ENCODE data around the gene DUSP6. TPM values are rescaled to one million over a fixed set of nuclear protein-coding genes. Genes with fewer than 3 reads are reported as not detected.

Gene DUSP6
- total and polyA plus RNA-seq, 4 donors, result 19.8 to 96.8 (median 64.0) TPM

DNA sequence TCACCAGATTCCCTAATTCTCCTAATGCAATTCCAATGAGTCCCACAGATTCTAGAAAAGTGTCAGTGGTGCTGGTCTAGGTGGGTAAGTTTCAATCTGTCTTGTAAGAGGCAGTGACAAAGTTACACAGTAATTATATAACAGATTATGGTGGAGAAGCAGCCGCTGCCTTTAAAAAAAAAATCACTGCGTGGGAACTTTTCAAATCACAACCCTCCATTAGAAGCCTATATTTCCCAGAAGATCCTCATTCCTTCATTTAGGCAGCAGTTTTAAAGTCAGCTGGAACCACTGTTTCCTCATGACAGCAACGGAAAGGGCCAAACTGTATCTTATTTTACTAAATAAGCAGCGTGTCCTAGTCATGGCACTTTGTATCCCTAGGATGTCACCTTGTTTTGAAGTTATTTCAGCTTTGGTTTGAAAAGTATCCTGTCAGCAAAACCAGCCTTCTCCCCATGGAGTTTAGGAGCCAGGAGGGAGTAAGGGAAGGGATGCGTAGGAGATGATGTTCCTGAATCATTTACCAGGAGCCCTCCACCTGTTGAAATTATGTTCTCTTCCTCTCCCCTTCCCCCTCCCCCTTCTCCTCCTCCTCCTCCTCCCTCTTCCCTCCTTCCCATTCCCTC is 27.7 kb upstream of the DUSP6 start:
- Histone ChIP-seq H3K36me3 (ENCODE audit: control insufficient read depth in 1 of 2, insufficient read depth in 2 of 2, low read length in 1 of 2) (no peaks in the 10 kb centered on the region), H3K4me3 (ENCODE audit: low read length in 2 of 2) (no peak overlapping the region), H3K9me3 (ENCODE audit: control insufficient read depth, low read length) (no peaks in the 10 kb centered on the region), H3K27me3 (ENCODE audit: control insufficient read depth in 1 of 2, insufficient read depth in 2 of 2, low read length in 1 of 2) (no peaks in the 10 kb centered on the region), H3K4me1 (ENCODE audit: control insufficient read depth in 1 of 2, insufficient read depth in 2 of 2, low read length in 2 of 2) (peaks cover 2% of the 10 kb centered on the region in 2 donors), H3K27ac (ENCODE audit: low read depth in 1 of 2, low read length in 2 of 2) (peak overlapping the region in 1 of 2 donors; percentile 20)
- ATAC-seq (ENCODE audit: low FRiP score), result no peak
- no peak for DNase-seq
- intact Hi-C loops (cut with DNase I), result no loop called here
- 83 to 85% methylated on average over 5 of the region's 5 CpGs for WGBS, 2 donors

DNA sequence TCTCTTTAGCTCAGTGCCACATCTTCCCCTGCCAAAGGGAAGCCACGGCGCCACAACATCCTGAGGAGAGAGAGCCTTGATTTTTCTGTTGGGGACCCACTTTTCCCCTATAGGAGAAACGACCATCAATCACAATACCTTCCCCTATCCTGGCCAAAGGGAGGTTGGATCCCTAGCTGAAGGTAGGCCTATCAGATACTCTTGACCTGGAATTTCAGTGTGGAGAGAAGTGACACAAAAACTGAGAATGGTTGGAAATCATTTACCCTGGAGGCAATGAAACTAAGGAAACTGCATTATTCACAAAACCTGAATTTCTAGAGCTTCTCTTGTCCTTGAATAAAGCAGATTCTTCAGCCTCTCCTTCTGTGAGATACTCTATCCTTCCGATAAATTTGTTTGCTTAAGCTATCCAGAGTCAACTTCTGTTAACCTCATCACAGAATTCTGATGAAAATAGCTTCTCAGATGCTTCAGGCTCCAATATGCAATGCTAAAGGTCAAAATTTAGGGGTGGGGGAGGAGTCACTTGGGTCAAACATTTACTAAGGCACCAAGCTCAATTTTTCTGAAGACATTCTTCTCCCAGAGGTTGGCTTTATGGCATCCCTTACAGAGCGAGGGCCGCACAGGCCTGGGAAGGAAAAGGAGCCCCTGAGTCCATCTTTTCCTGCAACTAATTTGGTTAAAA is 27.0 kb upstream of the DUSP6 start:
- Histone ChIP-seq H3K27ac (ENCODE audit: low read depth in 1 of 2, low read length in 2 of 2) (peak overlapping the region in 1 of 2 donors; percentile 20), H3K36me3 (ENCODE audit: control insufficient read depth in 1 of 2, insufficient read depth in 2 of 2, low read length in 1 of 2) (no peaks in the 10 kb centered on the region), H3K4me3 (ENCODE audit: low read length in 2 of 2) (no peak overlapping the region), H3K4me1 (ENCODE audit: control insufficient read depth in 1 of 2, insufficient read depth in 2 of 2, low read length in 2 of 2) (peaks cover 0 to 2% of the 10 kb centered on the region in 2 donors), H3K27me3 (ENCODE audit: control insufficient read depth in 1 of 2, insufficient read depth in 2 of 2, low read length in 1 of 2) (no peaks in the 10 kb centered on the region), H3K9me3 (ENCODE audit: control insufficient read depth, low read length) (no peaks in the 10 kb centered on the region)
- WGBS, 2 donors, result 88 to 91% methylated on average over 6 of the region's 6 CpGs
- ATAC-seq (ENCODE audit: low FRiP score) (no peak), DNase-seq (no peak)
- intact Hi-C loops (cut with DNase I), result no loop called here

DNA sequence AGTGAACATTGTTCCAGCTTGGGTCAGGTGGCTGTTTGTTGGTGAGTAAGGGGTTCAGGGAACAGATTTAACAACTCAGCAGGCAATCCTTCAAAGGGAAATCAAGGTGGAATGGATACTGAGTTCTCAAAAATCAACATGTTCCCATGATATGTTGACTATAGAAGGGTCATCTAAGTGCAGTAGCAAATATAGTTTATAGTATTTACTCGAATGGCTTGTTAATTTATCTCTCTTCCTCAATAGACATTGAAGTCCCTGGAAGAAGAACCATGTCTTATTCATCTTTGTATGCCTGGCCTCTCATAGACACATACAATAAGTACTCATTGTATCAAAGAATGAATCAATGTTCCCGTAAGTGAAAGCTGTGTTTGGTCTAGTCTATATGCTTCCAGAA is 24.5 kb upstream of the DUSP6 start:
- H3K4me3 ChIP-seq (ENCODE audit: low read length in 2 of 2), result no peak overlapping the region
- no peaks in the 10 kb centered on the region for H3K9me3 ChIP-seq (ENCODE audit: control insufficient read depth, low read length)
- no peak for DNase-seq
- no peak for ATAC-seq (ENCODE audit: low FRiP score)
- peaks cover 0 to 6% of the 10 kb centered on the region in 2 donors for H3K4me1 ChIP-seq (ENCODE audit: control insufficient read depth in 1 of 2, insufficient read depth in 2 of 2, low read length in 2 of 2)
- no peaks in the 10 kb centered on the region for H3K36me3 ChIP-seq (ENCODE audit: control insufficient read depth in 1 of 2, insufficient read depth in 2 of 2, low read length in 1 of 2)
- H3K27ac ChIP-seq (ENCODE audit: low read depth in 1 of 2, low read length in 2 of 2), result no peak overlapping the region
- intact Hi-C loops (cut with DNase I), result loop anchor here in 1 of 2 donors (2.0 kb wide), 1 partner anchor 76 kb away; no protein-coding TSS in a partner anchor
- no peaks in the 10 kb centered on the region for H3K27me3 ChIP-seq (ENCODE audit: control insufficient read depth in 1 of 2, insufficient read depth in 2 of 2, low read length in 1 of 2)
- WGBS, 2 donors, result 91 to 94% methylated on average over 2 of the region's 2 CpGs

DNA sequence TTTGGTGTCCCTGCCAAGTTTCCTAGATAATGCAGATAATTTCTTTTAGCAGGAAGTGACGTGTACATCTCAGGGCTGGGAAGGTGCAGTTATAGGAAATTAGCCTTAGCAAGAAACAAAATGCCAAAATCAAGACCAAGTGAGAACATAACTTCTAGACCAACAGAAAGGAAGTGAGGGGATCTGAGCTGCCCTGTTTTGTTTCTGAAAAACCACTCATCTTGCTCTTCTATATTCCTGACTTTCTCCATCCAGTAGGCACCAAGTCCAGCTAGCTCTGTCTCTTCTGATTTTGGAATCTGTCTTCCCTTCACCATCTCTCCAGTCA is 23.9 kb upstream of the DUSP6 start:
- intact Hi-C loops (cut with DNase I), result loop anchor here in 1 of 2 donors (2.0 kb wide), 1 partner anchor 77 kb away; no protein-coding TSS in a partner anchor
- H3K4me1 ChIP-seq (ENCODE audit: control insufficient read depth in 1 of 2, insufficient read depth in 2 of 2, low read length in 2 of 2), result peaks cover 0 to 6% of the 10 kb centered on the region in 2 donors
- ATAC-seq (ENCODE audit: low FRiP score) (no peak), DNase-seq (no peak)
- H3K9me3 ChIP-seq (ENCODE audit: control insufficient read depth, low read length), result no peaks in the 10 kb centered on the region
- no peak overlapping the region for H3K4me3 ChIP-seq (ENCODE audit: low read length in 2 of 2)
- no peaks in the 10 kb centered on the region for H3K27me3 ChIP-seq (ENCODE audit: control insufficient read depth in 1 of 2, insufficient read depth in 2 of 2, low read length in 1 of 2)
- 60 to 67% methylated on average over 1 of the region's 1 CpG for WGBS, 2 donors
- H3K27ac ChIP-seq (ENCODE audit: low read depth in 1 of 2, low read length in 2 of 2), result peak overlapping the region in 1 of 2 donors; percentile 23
- H3K36me3 ChIP-seq (ENCODE audit: control insufficient read depth in 1 of 2, insufficient read depth in 2 of 2, low read length in 1 of 2), result no peaks in the 10 kb centered on the region

DNA sequence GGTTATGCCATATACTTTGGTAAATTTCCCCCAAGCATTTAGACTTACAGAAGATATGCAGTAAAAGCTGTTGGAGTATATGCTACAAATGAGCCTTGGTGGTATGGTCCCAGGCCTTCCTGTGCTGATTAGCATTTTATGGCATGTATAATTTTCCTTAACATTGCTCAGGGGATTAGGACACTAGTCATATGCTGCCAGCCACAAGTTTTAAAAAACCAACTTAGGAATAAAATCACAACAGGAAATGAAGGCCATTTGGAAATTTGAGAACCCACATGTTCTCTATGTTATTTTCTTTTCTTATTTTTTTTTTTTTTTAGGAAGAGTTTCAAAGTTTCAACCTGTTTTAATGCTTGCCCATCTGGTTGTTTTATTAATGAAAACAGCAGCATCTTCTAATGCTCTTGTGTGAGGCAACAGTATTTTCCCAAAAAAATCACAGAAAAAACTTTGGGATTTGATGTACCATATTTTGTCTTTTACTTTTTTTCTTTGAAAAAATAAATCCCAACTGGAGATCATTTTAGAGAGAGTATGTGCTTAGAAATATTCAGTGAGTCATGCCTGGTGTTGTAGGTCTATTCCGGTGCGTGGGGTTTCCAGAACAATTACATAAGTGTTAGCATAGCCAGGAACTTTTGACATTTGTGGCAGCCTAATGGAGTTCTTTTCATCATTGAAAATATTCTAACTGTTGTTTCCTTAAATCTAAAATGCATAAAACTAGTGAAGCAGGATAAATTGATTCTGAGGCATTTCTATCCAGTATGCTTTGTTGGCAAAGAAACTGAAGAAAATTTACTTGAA is 21.7 kb upstream of the DUSP6 start:
- peak overlapping the region; percentile 24 to 81 for H3K27ac ChIP-seq (ENCODE audit: low read depth in 1 of 2, low read length in 2 of 2)
- DNase-seq (no peak), ATAC-seq (ENCODE audit: low FRiP score) (peak; percentile 77)
- no peaks in the 10 kb centered on the region for H3K36me3 ChIP-seq (ENCODE audit: control insufficient read depth in 1 of 2, insufficient read depth in 2 of 2, low read length in 1 of 2)
- intact Hi-C loops (cut with DNase I), result no loop called here
- peaks cover 0 to 6% of the 10 kb centered on the region in 2 donors for H3K4me1 ChIP-seq (ENCODE audit: control insufficient read depth in 1 of 2, insufficient read depth in 2 of 2, low read length in 2 of 2)
- H3K9me3 ChIP-seq (ENCODE audit: control insufficient read depth, low read length), result no peaks in the 10 kb centered on the region
- WGBS, 2 donors, result 0 to 3% methylated on average over 2 of the region's 2 CpGs
- H3K27me3 ChIP-seq (ENCODE audit: control insufficient read depth in 1 of 2, insufficient read depth in 2 of 2, low read length in 1 of 2), result no peaks in the 10 kb centered on the region
- no peak overlapping the region for H3K4me3 ChIP-seq (ENCODE audit: low read length in 2 of 2)

DNA sequence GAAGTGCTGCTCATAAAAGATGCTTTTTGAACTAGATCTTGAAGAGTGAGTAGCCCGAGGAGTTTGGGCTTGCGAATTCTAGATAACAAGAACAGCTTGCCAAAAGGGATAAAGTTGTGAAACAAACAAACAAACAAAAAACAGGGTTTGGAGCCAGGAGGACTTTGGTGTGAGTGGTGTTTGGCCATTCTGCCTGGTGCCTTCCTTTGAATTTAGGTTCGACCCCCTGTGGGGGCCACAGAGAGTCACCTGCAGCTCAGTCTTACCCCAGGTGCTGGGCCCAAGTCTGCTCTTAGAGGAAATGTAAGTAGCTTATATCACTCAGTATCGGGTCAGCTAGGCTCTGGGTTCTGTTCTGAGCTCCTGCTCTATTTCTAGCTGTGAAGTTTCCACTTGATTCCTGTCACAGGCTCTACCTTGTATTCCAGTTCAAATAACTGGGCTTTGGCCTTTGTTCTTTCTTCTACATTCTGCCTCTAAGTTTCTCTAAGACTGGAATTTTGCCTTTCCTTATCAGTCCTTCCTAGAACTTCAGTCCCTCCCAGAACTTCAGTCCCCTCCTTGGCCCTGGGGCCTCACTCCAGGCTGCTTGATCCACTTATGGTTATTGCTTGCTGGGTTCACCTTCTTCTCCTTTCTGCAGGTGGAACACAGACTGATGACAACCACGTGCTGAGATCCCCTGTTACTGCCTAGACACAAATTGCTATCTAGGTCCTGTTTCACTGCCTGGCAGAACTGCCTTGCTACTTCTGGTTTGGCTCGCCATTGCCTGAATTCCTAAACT is 20.5 kb upstream of the DUSP6 start:
- no peak for ATAC-seq (ENCODE audit: low FRiP score)

DNA sequence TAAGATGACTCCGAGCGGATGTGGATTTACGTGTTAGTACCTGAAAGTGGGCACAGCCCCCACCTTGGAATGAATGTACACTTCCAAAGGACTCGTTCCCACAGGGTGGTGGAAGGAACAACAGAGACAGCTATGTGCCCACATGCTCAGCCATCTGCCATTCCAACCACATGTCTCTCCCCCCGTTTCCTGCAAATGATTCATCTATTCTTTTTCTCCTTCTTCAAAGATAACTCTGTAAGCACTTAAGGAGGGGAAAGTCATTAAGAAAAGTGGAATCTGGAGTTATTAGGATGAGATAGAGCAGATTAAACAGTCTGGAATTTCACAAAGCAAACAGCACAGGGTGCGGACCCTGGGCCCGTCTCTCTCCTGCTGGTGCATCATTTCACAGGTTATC is 18.5 kb upstream of the DUSP6 start:
- Histone ChIP-seq H3K4me1 (ENCODE audit: control insufficient read depth in 1 of 2, insufficient read depth in 2 of 2, low read length in 2 of 2) (peaks cover 0 to 8% of the 10 kb centered on the region in 2 donors), H3K27ac (ENCODE audit: low read depth in 1 of 2, low read length in 2 of 2) (no peak overlapping the region), H3K27me3 (ENCODE audit: control insufficient read depth in 1 of 2, insufficient read depth in 2 of 2, low read length in 1 of 2) (no peaks in the 10 kb centered on the region), H3K36me3 (ENCODE audit: control insufficient read depth in 1 of 2, insufficient read depth in 2 of 2, low read length in 1 of 2) (no peaks in the 10 kb centered on the region), H3K4me3 (ENCODE audit: low read length in 2 of 2) (no peak overlapping the region), H3K9me3 (ENCODE audit: control insufficient read depth, low read length) (no peaks in the 10 kb centered on the region)
- WGBS, 2 donors, result 78 to 82% methylated on average over 7 of the region's 7 CpGs
- intact Hi-C loops (cut with DNase I), result no loop called here
- no peak for ATAC-seq (ENCODE audit: low FRiP score)
- DNase-seq, result no peak

More for the DNA sequence above, 20.5 kb upstream of the DUSP6 start:
- no peaks in the 10 kb centered on the region for H3K9me3 ChIP-seq (ENCODE audit: control insufficient read depth, low read length)
- DNase-seq, result no peak
- peaks cover 0 to 8% of the 10 kb centered on the region in 2 donors for H3K4me1 ChIP-seq (ENCODE audit: control insufficient read depth in 1 of 2, insufficient read depth in 2 of 2, low read length in 2 of 2)
- H3K27ac ChIP-seq (ENCODE audit: low read depth in 1 of 2, low read length in 2 of 2), result peak overlapping the region; percentile 65 to 85
- no peaks in the 10 kb centered on the region for H3K36me3 ChIP-seq (ENCODE audit: control insufficient read depth in 1 of 2, insufficient read depth in 2 of 2, low read length in 1 of 2)
- intact Hi-C loops (cut with DNase I), result no loop called here
- H3K4me3 ChIP-seq (ENCODE audit: low read length in 2 of 2), result no peak overlapping the region
- WGBS, 2 donors, result 43 to 46% methylated on average over 6 of the region's 6 CpGs
- H3K27me3 ChIP-seq (ENCODE audit: control insufficient read depth in 1 of 2, insufficient read depth in 2 of 2, low read length in 1 of 2), result no peaks in the 10 kb centered on the region

DNA sequence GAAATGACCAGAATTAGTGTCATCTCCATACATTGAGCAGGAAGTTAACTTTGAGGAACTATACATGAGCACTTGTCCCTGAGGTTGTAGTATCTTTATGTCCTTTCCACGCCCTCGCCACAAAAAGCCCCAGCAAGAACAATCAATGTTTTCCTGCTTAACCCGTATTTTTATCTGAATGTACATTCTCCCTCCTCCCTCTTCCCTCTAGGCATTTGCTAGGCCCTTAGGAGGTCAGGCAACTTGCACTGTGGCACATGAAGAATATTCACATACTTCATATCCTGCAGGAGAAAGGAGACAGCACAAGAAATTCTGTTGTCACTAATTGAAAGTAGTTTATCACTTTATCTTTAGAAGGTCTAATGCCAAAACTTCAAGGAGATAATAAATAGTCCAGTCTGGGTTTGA is 18.1 kb upstream of the DUSP6 start:
- peaks cover 0 to 8% of the 10 kb centered on the region in 2 donors for H3K4me1 ChIP-seq (ENCODE audit: control insufficient read depth in 1 of 2, insufficient read depth in 2 of 2, low read length in 2 of 2)
- intact Hi-C loops (cut with DNase I), result no loop called here
- WGBS, 2 donors, result 81 to 84% methylated on average over 3 of the region's 3 CpGs
- DNase-seq (no peak), ATAC-seq (ENCODE audit: low FRiP score) (no peak)
- no peaks in the 10 kb centered on the region for H3K9me3 ChIP-seq (ENCODE audit: control insufficient read depth, low read length)
- H3K27me3 ChIP-seq (ENCODE audit: control insufficient read depth in 1 of 2, insufficient read depth in 2 of 2, low read length in 1 of 2), result no peaks in the 10 kb centered on the region
- H3K27ac ChIP-seq (ENCODE audit: low read depth in 1 of 2, low read length in 2 of 2), result no peak overlapping the region
- no peaks in the 10 kb centered on the region for H3K36me3 ChIP-seq (ENCODE audit: control insufficient read depth in 1 of 2, insufficient read depth in 2 of 2, low read length in 1 of 2)
- no peak overlapping the region for H3K4me3 ChIP-seq (ENCODE audit: low read length in 2 of 2)
